HG02973 (cell line): ENCODE measurements around the gene GLB1L.
"Not testable (repeated sequence)": the region's sequence is repeated elsewhere in the genome, so short reads cannot be mapped to it uniquely, and the experiment has no call there.

ENCODE experiments used
- ATAC-seq: cut with Tn5 transposase; IDR thresholded peaks from one replicate; pipeline ENCODE4 v1.9.1; 2021; ENCODE audit warnings: moderate library complexity; ENCODE audit not compliant: unreplicated experiment

GLB1L gene

GRCh38 chr2:219209236-219210195 lies 35.7 kb downstream of the GLB1L start:
- no peak for ATAC-seq

GRCh38 chr2:219207884-219208740 lies 37.1 kb downstream of the GLB1L start:
- no peak for ATAC-seq

GRCh38 chr2:219207134-219207883 lies 37.9 kb downstream of the GLB1L start:
- no peak for ATAC-seq

GRCh38 chr2:219206328-219207133 lies 38.7 kb downstream of the GLB1L start, which contains the start of gene ZFAND2B:
TSS of gene ZFAND2B (plus strand) at chr2:219206782. CDS start at chr2:219206988, 206 bp downstream.
- peak; percentile 95 for ATAC-seq

- no peak for ATAC-seq
These were observed 39.3 kb downstream of the GLB1L start for GRCh38 chr2:219205981-219206327.

GRCh38 chr2:219205165-219205538 lies 40.1 kb downstream of the GLB1L start:
- no peak for ATAC-seq

- no peak for ATAC-seq
These were observed 40.6 kb downstream of the GLB1L start for GRCh38 chr2:219204425-219205164.

- ATAC-seq = not testable (repeated sequence)
These were observed 43.9 kb downstream of the GLB1L start for GRCh38 chr2:219201331-219201730.

- ATAC-seq = not testable (repeated sequence)
These were observed 44.5 kb downstream of the GLB1L start for GRCh38 chr2:219200502-219201326.

GRCh38 chr2:219199470-219200211 lies 45.6 kb downstream of the GLB1L start:
- no peak for ATAC-seq

- no peak for ATAC-seq
These were observed 46.3 kb downstream of the GLB1L start for GRCh38 chr2:219198974-219199373.

- ATAC-seq = no peak
These were observed 47.9 kb downstream of the GLB1L start for GRCh38 chr2:219197388-219197787.

- ATAC-seq = no peak
These were observed 58.3 kb downstream of the GLB1L start for GRCh38 chr2:219186754-219187456.
